Measurements from ENCODE around the gene SYCP2L.
"Not testable (repeated sequence)": the region's sequence is repeated elsewhere in the genome, so short reads cannot be mapped to it uniquely, and the experiment has no call there.

SYCP2L gene

GRCh38 chr6:10981409-10981808 is 94.6 kb downstream of the SYCP2L start:
- H3K27me3 ChIP-seq (ENCODE audit: low read depth, low read length), result no peaks in the 10 kb centered on the region
- no peaks in the 10 kb centered on the region for H3K4me1 ChIP-seq (ENCODE audit: control insufficient read depth in 1 of 2, insufficient read depth in 2 of 2, low read length in 2 of 2)
- H3K4me3 ChIP-seq (ENCODE audit: low read depth in 1 of 2, low read length in 2 of 2), result no peak overlapping the region
- H3K36me3 ChIP-seq (ENCODE audit: control insufficient read depth in 1 of 2, insufficient read depth in 2 of 2, low read length in 2 of 2), result no peaks in the 10 kb centered on the region
- no peaks in the 10 kb centered on the region for H3K9me3 ChIP-seq (ENCODE audit: control insufficient read depth in 1 of 2, low read length in 2 of 2)
- no peak overlapping the region for H3K27ac ChIP-seq (ENCODE audit: low read length)

- H3K4me1 ChIP-seq (ENCODE audit: control insufficient read depth in 1 of 2, insufficient read depth in 2 of 2, low read length in 2 of 2); H3K4me3 ChIP-seq (ENCODE audit: low read depth in 1 of 2, low read length in 2 of 2); H3K36me3 ChIP-seq (ENCODE audit: control insufficient read depth in 1 of 2, insufficient read depth in 2 of 2, low read length in 2 of 2); H3K9me3 ChIP-seq (ENCODE audit: control insufficient read depth in 1 of 2, low read length in 2 of 2); H3K27me3 ChIP-seq (ENCODE audit: low read depth, low read length); H3K27ac ChIP-seq (ENCODE audit: low read length): not testable (repeated sequence)
Observed at GRCh38 chr6:10984959-10985358, 98.1 kb downstream of the SYCP2L start.

- no peaks in the 10 kb centered on the region for H3K4me1 ChIP-seq (ENCODE audit: control insufficient read depth in 1 of 2, insufficient read depth in 2 of 2, low read length in 2 of 2)
- no peaks in the 10 kb centered on the region for H3K9me3 ChIP-seq (ENCODE audit: control insufficient read depth in 1 of 2, low read length in 2 of 2)
- H3K27ac ChIP-seq (ENCODE audit: low read length), result no peak overlapping the region
- no peaks in the 10 kb centered on the region for H3K36me3 ChIP-seq (ENCODE audit: control insufficient read depth in 1 of 2, insufficient read depth in 2 of 2, low read length in 2 of 2)
- H3K4me3 ChIP-seq (ENCODE audit: low read depth in 1 of 2, low read length in 2 of 2), result no peak overlapping the region
- H3K27me3 ChIP-seq (ENCODE audit: low read depth, low read length), result no peaks in the 10 kb centered on the region
Observed at GRCh38 chr6:10989587-10989986, 102.7 kb downstream of the SYCP2L start.

GRCh38 chr6:10991115-10991514 is 104.3 kb downstream of the SYCP2L start:
- Histone ChIP-seq H3K27ac (ENCODE audit: low read length) (no peak overlapping the region), H3K4me1 (ENCODE audit: control insufficient read depth in 1 of 2, insufficient read depth in 2 of 2, low read length in 2 of 2) (no peaks in the 10 kb centered on the region), H3K27me3 (ENCODE audit: low read depth, low read length) (no peaks in the 10 kb centered on the region), H3K9me3 (ENCODE audit: control insufficient read depth in 1 of 2, low read length in 2 of 2) (no peaks in the 10 kb centered on the region), H3K36me3 (ENCODE audit: control insufficient read depth in 1 of 2, insufficient read depth in 2 of 2, low read length in 2 of 2) (no peaks in the 10 kb centered on the region), H3K4me3 (ENCODE audit: low read depth in 1 of 2, low read length in 2 of 2) (no peak overlapping the region)

DNA sequence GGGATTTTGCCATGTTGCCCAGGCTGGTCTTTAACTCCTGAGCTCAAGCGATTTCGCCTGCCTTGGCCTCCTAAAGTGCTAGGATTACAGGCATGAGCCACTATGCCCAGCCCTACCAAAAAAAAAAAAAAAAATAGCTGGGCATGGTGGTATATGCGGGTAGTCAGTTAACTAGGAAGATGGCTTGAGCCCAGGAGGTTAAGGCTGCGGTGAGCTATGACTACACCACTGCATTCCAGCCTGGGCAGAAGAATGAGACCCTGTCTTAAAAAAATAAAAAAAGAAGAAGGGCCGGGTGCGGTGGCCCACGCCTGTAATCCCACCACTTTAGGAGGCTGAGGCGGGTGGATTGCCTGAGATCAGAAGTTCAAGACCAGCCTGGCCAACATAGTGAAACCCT is 107.0 kb downstream of the SYCP2L start:
- Histone ChIP-seq H3K27ac (ENCODE audit: low read length) (no peak overlapping the region), H3K36me3 (ENCODE audit: control insufficient read depth in 1 of 2, insufficient read depth in 2 of 2, low read length in 2 of 2) (no peaks in the 10 kb centered on the region), H3K4me3 (ENCODE audit: low read depth in 1 of 2, low read length in 2 of 2) (no peak overlapping the region), H3K4me1 (ENCODE audit: control insufficient read depth in 1 of 2, insufficient read depth in 2 of 2, low read length in 2 of 2) (no peaks in the 10 kb centered on the region), H3K27me3 (ENCODE audit: low read depth, low read length) (no peaks in the 10 kb centered on the region), H3K9me3 (ENCODE audit: control insufficient read depth in 1 of 2, low read length in 2 of 2) (no peaks in the 10 kb centered on the region)

GRCh38 chr6:10995114-10995707 is 108.4 kb downstream of the SYCP2L start:
- Histone ChIP-seq H3K4me3 (ENCODE audit: low read depth in 1 of 2, low read length in 2 of 2) (no peak overlapping the region), H3K27ac (ENCODE audit: low read length) (no peak overlapping the region), H3K4me1 (ENCODE audit: control insufficient read depth in 1 of 2, insufficient read depth in 2 of 2, low read length in 2 of 2) (no peaks in the 10 kb centered on the region), H3K36me3 (ENCODE audit: control insufficient read depth in 1 of 2, insufficient read depth in 2 of 2, low read length in 2 of 2) (no peaks in the 10 kb centered on the region), H3K9me3 (ENCODE audit: control insufficient read depth in 1 of 2, low read length in 2 of 2) (no peaks in the 10 kb centered on the region), H3K27me3 (ENCODE audit: low read depth, low read length) (no peaks in the 10 kb centered on the region)

- H3K27me3 ChIP-seq (ENCODE audit: low read depth, low read length), result no peaks in the 10 kb centered on the region
- H3K27ac ChIP-seq (ENCODE audit: low read length), result no peak overlapping the region
- no peaks in the 10 kb centered on the region for H3K4me1 ChIP-seq (ENCODE audit: control insufficient read depth in 1 of 2, insufficient read depth in 2 of 2, low read length in 2 of 2)
- no peaks in the 10 kb centered on the region for H3K36me3 ChIP-seq (ENCODE audit: control insufficient read depth in 1 of 2, insufficient read depth in 2 of 2, low read length in 2 of 2)
- no peak overlapping the region for H3K4me3 ChIP-seq (ENCODE audit: low read depth in 1 of 2, low read length in 2 of 2)
- H3K9me3 ChIP-seq (ENCODE audit: control insufficient read depth in 1 of 2, low read length in 2 of 2), result no peaks in the 10 kb centered on the region
Observed at GRCh38 chr6:10999994-11000393, 113.1 kb downstream of the SYCP2L start.

DNA sequence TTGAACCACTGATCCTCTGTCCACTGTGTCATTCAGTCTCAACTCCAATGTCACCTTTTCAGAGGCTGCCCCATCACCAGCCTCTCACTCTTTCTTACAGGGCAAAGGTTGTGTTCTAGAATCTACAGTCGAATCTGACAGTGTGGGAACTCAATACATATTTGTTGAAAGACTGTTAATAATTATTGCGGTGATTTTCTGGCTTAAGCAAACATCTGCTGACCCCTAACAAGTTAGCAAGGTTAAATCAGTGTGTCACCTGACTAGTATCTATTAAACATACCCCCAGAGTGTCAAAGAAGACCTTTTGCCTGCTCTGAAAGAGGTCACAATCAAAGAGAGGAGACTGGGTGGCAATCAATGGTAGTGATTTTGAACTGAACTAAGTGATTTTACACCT is 115.3 kb downstream of the SYCP2L start:
- Histone ChIP-seq H3K4me1 (ENCODE audit: control insufficient read depth in 1 of 2, insufficient read depth in 2 of 2, low read length in 2 of 2) (no peaks in the 10 kb centered on the region), H3K27me3 (ENCODE audit: low read depth, low read length) (no peaks in the 10 kb centered on the region), H3K9me3 (ENCODE audit: control insufficient read depth in 1 of 2, low read length in 2 of 2) (no peaks in the 10 kb centered on the region), H3K4me3 (ENCODE audit: low read depth in 1 of 2, low read length in 2 of 2) (no peak overlapping the region), H3K27ac (ENCODE audit: low read length) (no peak overlapping the region), H3K36me3 (ENCODE audit: control insufficient read depth in 1 of 2, insufficient read depth in 2 of 2, low read length in 2 of 2) (no peaks in the 10 kb centered on the region)

DNA sequence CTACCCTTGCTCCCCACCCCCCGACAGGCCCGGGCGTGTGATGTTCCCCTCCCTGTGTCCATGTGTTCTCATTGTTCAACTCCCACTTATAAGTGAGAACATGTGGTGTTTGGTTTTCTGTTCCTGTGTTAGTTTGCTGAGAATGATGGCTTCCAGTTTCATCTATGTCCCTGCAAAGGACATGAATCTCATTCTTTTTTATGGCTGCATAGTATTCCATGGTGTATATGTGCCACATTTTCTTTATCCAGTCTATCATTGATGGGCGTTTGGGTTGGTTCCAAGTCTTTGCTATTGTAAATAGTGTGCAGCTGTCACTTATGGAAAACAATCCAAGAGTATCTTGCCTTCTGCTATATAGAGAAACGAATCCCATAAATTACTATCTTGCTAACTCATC is 116.4 kb downstream of the SYCP2L start:
- not testable (repeated sequence) for H3K4me3 ChIP-seq (ENCODE audit: low read depth in 1 of 2, low read length in 2 of 2); H3K27ac ChIP-seq (ENCODE audit: low read length); H3K9me3 ChIP-seq (ENCODE audit: control insufficient read depth in 1 of 2, low read length in 2 of 2); H3K36me3 ChIP-seq (ENCODE audit: control insufficient read depth in 1 of 2, insufficient read depth in 2 of 2, low read length in 2 of 2); H3K4me1 ChIP-seq (ENCODE audit: control insufficient read depth in 1 of 2, insufficient read depth in 2 of 2, low read length in 2 of 2); H3K27me3 ChIP-seq (ENCODE audit: low read depth, low read length)

DNA sequence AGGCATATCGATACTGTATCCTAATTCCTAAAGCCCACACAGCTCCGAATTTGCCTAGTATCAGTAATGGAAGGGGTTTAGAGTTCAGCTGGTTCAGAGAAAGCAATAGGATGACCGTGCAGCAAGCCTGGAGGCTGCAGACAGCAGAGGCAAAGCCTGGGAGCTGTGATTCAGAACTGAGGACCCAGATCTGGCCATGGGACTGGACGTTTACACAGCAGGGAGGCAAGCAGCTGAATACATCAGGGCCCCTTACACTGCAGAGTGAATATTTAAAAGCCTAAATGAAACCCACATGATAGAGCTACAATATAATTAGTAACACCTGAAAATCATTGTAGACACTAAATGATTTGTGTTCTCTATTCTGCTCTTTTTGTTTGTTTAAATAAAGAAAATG is 119.2 kb downstream of the SYCP2L start:
- Histone ChIP-seq H3K27ac (ENCODE audit: low read length) (no peak overlapping the region), H3K36me3 (ENCODE audit: control insufficient read depth in 1 of 2, insufficient read depth in 2 of 2, low read length in 2 of 2) (no peaks in the 10 kb centered on the region), H3K4me3 (ENCODE audit: low read depth in 1 of 2, low read length in 2 of 2) (no peak overlapping the region), H3K27me3 (ENCODE audit: low read depth, low read length) (no peaks in the 10 kb centered on the region), H3K9me3 (ENCODE audit: control insufficient read depth in 1 of 2, low read length in 2 of 2) (no peaks in the 10 kb centered on the region), H3K4me1 (ENCODE audit: control insufficient read depth in 1 of 2, insufficient read depth in 2 of 2, low read length in 2 of 2) (no peaks in the 10 kb centered on the region)

GRCh38 chr6:11007715-11008608 is 121.1 kb downstream of the SYCP2L start:
- Histone ChIP-seq H3K36me3 (ENCODE audit: control insufficient read depth in 1 of 2, insufficient read depth in 2 of 2, low read length in 2 of 2) (no peaks in the 10 kb centered on the region), H3K4me3 (ENCODE audit: low read depth in 1 of 2, low read length in 2 of 2) (no peak overlapping the region), H3K9me3 (ENCODE audit: control insufficient read depth in 1 of 2, low read length in 2 of 2) (no peaks in the 10 kb centered on the region), H3K27ac (ENCODE audit: low read length) (no peak overlapping the region), H3K27me3 (ENCODE audit: low read depth, low read length) (no peaks in the 10 kb centered on the region), H3K4me1 (ENCODE audit: control insufficient read depth in 1 of 2, insufficient read depth in 2 of 2, low read length in 2 of 2) (no peaks in the 10 kb centered on the region)

DNA sequence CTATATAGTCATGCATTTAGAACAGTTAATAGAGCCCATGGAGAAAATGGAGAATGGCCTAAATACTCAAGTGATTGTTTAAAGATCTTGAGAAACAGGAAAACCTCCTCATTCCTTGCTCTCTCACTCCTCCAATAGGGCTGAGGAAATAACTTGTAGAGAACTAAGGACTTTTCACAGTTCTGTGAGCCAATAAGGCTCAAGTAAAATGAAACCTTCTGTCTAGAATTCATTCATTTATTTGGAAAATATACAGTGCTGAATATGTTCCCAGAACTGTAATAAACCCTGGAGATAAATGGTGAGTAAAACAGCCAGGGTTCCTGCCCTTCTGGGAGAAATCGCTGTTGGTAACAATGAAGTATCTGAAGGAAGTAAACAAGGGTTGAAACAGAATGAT is 122.0 kb downstream of the SYCP2L start:
- H3K4me3 ChIP-seq (ENCODE audit: low read depth in 1 of 2, low read length in 2 of 2), result no peak overlapping the region
- H3K9me3 ChIP-seq (ENCODE audit: control insufficient read depth in 1 of 2, low read length in 2 of 2), result no peaks in the 10 kb centered on the region
- H3K36me3 ChIP-seq (ENCODE audit: control insufficient read depth in 1 of 2, insufficient read depth in 2 of 2, low read length in 2 of 2), result no peaks in the 10 kb centered on the region
- H3K4me1 ChIP-seq (ENCODE audit: control insufficient read depth in 1 of 2, insufficient read depth in 2 of 2, low read length in 2 of 2), result no peaks in the 10 kb centered on the region
- no peaks in the 10 kb centered on the region for H3K27me3 ChIP-seq (ENCODE audit: low read depth, low read length)
- H3K27ac ChIP-seq (ENCODE audit: low read length), result no peak overlapping the region
